Kasumi-1 (cell line): Measurements from ENCODE around the gene SYNCRIP.

ENCODE experiments used
- DNase-seq, 2 experiments: peaks; one replicate each; lab custom pipeline; 2025; lab: John Stamatoyannopoulos, UW

SYNCRIP gene

DNA sequence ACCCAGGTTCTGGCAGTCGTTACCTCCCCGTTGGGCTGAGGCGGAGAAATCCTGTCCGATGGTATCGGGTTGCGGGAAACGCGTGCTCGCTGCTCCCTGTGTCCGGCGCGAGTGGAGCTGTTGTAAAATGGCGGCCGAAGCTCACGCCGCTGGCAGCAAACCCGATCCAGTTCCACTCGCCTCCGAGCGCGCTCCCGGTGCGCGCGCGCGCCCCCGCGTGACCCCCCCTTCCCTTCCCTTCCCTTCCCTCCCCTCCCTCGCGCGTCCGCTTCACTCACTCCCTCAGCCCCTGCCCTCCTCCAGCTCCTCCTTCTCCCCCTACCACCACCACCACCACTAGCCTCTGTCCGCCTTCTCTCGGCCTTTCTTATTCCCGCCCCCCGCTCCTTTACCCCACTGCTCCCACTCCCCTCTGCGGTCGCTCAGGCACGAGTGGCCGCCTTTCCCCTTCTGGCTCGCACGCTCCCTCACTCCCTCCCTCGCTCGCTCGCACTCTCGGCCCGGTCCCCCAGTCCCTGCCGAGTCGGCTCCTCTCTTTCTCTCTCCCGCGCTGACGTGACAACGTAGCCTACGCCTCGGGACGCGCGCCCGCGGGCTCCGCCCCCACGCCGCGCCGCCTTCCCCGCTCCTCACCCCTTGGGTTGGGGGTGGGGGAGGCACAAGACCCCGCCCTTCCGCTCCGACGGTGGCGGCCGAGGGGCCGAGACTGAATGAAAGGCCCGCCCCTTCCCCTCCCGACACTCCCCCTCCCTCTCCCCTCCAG is at the start of gene SYNCRIP:
TSS of gene SYNCRIP (minus strand) at position 113 of the 763 bp plus-strand sequence. CDS start 1,447 bp downstream, outside the sequence.
- DNase-seq = peak; percentile 92 to 93

DNA sequence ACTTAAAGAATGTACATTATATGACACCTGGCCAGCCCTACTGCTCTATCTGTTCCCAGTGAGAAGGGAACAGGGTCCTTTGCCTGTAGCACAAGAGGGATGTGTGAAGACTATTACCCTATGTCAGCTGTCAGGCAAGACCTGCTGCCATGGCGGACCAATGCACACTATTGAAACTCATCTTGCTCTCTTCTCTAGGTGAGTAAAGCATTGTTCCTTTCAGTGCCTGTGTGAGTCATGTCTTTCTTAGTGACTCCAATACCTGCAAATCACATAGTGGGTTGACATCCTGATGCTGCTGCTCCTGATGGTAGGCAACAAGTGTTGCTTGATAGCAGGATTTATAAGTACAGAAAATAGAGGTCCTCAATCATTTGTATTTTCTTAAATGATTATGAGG is 48.8 kb upstream of the SYNCRIP start:
- DNase-seq = no peak

DNA sequence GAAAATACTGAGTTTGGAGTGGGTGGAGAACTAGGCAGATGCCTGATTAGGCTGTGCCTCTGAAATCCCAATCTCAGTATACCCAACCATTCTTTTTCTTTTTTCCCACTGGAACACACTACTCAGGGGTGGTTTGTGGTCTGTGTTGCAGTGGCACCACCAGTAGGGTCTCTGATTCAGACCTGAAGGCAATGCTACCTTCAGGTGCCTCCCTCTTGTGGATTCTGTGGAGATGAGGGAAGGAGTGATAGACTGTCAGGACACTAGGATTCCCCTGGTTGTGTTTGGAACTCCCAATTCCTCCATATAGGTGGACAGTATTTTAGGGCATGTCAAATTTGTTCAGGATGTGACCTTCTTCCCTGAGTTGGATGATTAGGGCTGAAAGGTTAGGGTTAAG is 47.4 kb upstream of the SYNCRIP start:
- DNase-seq = no peak

DNA sequence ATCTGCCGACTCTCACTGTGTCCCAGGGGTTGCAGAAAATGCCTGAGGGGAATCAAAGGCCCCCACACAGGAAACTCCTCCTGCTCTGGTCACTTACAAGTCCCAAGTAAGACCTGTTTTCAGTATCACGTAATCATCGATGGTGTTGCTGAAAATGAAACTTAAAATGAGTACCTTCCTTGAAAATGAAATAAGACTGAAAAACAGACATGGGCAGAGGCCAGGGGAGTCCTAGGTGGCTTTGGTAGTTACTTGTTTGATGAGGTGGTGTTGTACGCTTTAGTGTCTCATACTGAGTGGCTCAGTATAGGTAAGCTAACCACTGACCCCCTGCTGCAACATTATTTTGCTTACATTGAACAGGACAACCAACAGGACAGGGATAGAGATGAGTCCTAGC is 43.0 kb upstream of the SYNCRIP start:
- no peak for DNase-seq

DNA sequence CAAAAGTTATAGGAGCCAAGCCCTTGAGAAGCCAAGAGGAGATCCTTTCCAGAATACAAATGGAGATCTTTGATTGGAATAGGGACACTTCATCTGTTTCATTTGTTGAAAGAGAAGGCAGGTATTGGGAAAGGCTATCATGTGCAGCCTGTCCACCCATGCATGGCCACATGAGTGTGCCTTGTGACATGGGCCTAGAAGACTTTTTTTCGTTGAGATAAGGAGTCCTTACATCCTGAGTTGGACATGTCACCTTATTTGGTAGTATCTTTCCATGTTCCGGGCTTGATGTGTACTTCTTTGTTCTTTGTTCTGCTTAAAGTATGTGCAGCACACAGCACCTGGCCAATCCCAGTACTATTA is 42.1 kb upstream of the SYNCRIP start:
- no peak for DNase-seq

DNA sequence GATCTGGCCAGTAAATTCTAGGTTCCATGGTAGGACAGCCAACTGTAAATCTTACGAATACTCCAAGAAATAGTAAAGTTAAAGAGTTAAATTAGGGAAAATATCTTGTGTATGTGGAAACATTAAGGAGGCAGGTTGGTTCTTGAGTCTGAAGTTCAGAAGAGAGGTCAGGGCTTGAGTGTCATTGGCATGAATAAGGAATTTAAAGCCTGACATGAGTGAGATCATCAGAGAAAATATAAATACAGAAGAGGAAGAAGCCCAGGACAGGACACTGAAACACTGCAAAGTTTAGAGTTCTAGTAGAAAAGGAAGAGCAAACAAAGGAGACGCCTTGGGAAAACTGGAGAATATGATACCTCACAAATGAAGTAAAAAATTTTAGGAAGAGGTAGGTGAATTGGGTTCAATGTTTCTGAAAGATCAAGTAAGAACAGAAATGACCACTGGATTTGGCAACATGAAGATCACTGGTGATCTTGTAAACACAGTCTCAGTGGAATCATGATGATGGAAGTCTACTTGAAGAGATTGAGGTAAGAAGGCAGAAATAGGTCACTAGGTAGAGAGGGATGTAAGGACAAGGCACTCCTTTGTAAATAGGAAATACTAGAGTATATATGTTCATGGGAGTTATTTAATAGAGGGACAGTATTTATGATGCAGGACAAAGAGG is 41.6 kb upstream of the SYNCRIP start:
- DNase-seq = peak in 1 of 2 experiments; percentile 6

DNA sequence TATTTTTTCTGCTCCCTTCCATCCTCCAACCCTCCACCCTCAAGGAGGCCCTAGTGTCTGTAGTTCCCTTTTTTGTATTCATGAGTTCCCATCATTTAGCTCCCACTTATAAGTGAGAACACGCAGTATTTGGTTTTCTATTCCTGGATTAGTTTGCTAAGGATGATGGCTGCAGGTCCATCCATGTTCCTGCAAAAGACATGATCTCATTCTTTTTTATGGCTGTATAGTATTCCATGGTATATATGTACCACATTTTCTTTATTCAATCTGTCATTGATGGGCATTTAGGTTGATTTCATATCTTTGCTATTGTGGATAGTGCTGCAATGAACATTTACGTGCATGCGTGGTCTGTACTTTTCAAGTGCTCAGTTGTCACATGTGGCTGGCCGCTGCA is 39.2 kb upstream of the SYNCRIP start:
- peak; percentile 34 to 41 for DNase-seq

DNA sequence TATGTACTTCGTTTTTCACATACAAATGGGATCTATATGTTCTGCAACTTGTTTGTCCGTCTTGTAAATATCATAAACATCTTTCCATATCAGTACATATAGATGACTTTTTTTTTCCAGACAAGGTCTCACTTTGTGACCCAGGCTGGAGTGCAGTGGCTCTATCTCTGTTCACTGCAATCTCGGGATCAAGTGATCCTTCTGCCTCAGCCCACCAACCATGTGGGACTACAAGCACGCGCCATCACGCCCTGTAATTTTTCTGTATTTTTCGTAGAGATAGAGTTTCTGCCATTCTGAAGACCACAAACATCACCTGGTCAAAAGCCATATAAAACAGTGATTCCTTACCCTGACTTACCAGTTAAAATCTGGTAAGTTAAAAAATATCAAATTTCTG is 37.7 kb upstream of the SYNCRIP start:
- peak; percentile 51 to 57 for DNase-seq

DNA sequence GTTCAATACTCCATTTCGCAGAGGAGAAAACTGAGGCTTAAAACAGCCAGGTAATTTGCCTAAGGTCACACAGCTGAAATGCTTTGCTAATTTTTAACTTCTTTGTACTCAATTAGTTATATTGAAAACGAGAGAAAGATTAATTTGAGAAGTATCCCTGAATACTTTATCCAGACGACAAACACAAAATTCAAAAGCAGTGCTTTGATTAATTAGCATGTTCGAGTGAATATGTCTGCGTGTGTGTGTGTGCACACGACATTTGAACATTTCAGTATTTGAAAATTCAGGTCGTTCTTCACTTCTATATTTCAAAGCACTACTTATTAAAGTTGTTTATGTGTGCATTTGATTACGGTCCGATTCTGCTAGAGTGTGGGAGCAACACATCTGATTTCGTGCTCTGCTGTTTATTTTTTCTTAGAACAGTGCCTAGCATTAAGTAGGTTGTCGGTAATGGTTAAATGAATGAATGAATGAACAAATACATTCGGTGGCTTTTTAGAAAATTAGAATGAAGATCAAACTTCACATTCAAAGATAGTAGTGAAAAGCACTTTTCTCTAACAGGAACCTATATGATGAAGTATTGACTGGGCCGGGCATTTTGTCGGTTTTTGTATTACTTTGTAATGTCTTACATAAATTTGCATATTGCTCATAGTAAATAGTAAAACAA is 36.9 kb upstream of the SYNCRIP start:
- peak; percentile 39 to 51 for DNase-seq

DNA sequence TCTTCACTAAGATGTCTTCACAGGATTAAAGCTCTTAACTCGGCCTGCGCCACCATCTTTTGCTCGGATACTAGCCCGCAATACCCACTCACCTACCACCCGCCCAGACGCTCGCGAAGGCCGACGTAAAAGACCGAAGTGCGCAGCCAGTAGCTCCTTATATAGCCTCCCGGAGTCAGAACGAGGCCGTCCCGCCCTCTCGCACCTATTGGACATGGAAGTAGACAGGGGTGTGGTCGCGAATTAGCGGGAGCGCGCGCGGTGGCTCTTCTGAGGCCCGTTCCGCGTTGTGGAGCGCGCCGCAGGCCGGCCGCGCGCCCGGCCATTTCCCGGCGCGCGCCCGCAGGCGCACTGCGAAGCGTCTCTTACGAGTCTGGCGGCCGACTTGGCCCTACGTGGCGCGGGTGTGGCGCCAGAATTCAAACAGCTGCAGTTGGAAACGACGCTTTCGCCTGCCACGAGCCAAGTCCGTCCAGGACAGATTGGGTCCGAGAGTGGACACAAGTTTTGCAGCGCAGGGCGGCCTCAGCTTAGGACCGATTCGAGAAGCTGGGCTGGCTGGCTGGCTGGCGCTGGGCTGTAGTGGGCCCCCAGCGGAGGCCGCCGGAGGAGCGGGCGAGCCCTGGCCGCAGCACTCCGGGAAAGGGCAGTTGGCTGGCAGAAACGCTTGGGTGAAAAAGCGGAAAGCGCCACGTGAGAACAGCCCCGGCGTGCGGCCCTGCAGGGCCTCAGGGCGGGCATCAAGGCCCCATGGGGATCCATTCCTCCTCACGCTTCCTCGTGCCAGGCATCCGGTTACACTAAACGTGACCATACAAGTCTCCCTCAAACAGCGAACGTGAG is 36.1 kb upstream of the SYNCRIP start:
- peak; percentile 98 for DNase-seq

DNA sequence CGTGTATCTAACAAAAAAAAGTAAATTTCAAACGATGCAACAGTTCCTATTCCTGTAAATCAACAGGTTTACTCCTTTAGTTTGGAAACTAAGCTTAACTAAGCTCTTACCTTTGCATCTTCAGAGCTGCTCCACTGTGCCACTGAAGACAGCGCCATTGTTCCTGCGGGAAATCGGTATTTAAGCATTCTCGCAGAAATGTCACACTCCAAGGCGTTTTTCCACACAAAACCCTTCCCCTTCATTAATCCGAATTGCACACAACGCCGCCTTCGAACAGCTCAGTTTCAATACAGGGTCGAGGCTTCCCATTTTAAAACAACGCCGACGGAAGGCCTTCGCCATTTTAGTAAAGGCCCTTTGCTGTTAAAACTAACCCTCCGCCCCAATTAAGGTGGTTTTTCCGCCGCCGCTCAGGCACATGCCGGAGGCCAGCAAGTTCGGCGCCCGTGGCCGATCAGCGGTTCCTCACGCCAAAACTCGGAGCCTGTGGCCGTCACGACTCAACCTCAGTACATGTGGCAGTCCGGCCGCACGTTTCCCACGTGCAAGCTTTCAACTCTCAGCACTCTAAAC is 35.4 kb upstream of the SYNCRIP start:
- peak in 1 of 2 experiments; percentile 26 for DNase-seq

DNA sequence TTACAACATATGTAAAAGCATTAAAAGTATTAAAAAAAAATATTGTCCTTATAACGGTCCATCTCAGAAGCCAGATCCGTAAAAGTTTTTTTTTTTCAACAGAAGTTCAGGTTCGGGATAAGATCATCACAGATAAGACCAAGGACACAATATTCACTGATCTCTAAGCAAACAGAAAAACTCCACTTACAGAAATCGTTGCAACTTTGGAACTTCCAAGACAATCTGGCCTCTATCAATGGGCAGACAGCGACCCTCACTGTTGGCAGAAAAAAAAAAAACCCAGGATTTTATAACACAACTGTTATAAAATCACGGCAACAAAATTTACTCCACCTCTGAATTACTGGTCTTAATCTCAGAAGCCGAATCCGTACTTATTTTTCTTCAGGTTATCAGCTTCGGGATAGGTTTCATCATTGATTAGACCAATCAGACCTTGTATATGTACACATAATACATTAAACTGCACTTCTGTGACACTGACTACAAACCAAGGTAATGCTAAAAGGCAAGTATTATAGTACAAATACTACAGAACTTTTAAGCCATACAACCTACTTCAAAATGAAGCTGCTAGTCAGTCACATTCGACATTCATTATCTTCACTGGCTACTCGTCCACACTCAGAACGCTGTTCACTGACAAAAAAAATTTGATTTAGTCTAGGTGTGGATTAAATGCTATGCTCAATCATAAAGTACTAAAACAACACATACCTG is 34.7 kb upstream of the SYNCRIP start:
- peak in 1 of 2 experiments; percentile 38 for DNase-seq

DNA sequence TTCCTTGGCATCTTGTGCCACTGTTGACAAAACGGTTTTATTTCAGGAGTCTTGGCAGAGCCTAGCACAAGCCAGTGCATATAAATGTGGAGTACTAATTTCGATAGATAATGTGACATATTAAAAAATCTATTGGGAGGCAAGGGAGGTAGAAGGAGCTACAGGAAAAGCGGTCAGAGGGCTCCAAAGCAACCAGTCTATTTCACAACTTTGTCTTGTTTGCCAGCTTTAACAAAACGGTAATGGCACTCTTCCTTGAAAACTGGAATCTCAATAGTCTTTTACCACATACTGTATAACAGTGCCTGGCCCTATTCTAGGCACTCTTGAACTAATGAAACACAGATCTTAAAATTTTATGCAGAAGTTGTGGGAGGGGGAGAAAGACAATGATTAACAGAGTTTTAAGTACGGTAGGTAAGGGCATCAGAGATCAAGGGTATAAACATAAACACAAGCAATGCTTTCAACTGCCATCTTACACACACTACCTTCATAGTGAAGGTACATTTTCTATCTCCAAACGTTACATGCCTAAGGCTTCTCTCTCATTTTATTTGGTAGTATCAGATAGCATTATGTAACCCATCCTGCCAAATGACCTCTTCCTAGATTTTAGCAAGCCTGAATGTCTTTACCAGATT is 33.5 kb upstream of the SYNCRIP start:
- DNase-seq = peak in 1 of 2 experiments; percentile 11

DNA sequence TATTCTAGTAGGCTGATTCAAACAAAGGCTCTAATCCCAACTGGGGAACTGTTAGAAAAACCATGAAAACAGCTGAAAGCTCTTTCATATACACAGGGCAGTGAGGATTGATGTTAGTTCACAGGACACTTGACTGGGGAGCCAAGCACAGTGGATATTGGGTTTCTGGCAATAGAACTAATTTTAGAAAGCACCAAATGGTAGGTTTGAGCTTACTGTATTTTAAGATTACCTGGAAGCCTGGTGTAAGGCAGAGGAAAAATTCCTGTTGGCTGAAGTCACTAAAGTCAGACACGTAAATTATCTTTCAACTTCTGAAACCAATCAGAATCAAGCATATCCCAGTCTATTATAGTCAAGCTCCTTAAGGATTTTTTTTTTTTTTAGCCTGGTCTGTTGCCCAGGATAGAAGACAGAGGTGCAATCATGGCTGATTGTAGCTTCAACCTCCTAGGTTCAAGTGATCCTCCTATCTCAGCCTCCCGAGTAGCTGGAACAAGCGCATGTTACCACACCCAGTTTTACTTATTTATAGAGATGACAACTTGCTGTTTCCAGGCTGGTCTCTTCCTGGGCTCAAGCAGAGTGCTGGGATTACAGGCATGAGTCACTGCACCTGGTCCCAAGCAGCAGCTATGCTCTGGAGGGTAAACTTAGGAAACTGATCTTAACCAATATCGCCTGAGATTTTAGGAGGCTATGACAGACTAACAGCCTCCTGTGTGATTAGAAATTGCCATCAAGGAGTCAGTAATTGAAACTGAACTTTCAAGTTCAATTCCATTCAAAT is 32.5 kb upstream of the SYNCRIP start:
- peak in 1 of 2 experiments; percentile 10 for DNase-seq

DNA sequence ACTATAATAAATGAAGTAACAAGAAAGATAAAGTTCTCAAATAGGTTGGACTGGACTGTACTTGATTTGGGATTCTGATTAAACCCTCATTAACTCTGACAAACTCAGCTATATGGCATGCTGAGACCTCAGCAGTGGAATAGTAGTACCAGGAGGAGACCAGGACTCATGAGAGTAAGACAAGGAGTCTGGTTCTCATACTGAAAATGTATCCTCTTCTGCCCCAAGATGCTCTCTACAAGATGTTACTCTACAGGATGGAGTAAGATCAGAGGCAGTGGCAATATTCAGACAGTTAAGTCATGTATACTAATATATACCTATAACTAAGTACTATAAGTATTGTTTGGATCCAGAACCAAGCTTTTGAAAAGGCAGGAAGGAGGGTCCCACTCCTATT is 31.9 kb upstream of the SYNCRIP start:
- peak in 1 of 2 experiments; percentile 47 for DNase-seq

DNA sequence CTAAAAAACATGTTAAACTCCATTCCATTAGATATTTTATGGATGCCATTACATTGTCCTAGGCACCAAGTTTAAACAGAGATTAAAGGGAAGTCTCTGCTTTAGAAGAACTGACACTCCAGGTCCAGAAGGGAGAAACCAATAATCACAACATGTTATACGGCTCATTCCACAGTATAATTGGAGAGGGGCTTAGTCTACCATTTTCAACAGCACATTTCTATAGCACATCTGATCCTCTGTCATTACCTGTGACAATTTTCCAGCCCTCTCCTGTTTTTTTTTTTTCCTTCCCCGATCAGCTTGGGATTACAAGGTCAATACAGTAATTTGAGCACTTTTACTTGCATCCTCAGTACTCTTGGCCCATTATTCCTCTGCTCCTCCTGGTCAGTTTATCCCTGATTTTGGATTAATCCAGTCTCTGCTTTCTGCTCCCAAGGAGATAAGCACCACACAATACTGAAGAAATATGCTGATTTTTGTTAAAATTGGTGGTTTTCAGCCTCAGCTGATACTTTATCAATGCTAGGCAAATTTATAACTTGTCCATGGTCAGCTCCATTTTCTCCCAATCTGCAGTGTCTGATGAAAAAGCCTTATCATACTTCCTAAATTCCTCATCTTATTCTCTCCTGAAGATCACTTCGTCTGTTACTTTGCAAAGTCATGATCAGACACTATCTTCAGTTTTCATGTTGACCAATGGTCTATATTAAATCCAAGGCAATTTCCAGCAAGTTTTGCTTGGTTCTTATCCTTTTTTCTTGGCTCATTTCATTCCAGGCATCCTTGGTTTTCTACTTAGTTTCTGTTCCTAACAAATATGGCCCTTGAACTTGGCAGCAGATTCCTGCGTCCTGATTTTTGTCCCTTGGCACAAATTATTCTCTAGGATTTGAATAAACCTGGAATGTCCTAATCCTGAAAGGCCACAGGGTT is 30.8 kb upstream of the SYNCRIP start:
- peak; percentile 29 to 31 for DNase-seq

DNA sequence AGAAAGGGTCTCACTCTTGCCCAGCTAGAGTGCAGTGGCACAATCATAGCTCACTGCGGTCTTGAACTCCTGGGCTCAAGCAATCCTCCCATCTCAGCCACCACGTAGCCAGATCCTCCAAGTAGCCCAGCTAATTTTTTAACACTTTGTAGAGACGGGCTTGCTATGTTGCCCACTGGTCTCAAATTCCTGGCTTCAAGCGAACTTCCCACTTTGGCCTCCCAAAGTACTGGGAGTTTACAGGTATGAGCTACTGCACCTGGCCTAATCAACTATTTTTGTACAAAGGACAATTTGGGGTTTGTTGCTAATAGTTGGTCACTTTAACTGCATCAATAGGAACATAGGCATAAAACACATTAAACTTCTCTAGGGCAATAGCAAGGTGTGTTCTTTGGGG is 29.9 kb upstream of the SYNCRIP start:
- DNase-seq = peak in 1 of 2 experiments; percentile 14

DNA sequence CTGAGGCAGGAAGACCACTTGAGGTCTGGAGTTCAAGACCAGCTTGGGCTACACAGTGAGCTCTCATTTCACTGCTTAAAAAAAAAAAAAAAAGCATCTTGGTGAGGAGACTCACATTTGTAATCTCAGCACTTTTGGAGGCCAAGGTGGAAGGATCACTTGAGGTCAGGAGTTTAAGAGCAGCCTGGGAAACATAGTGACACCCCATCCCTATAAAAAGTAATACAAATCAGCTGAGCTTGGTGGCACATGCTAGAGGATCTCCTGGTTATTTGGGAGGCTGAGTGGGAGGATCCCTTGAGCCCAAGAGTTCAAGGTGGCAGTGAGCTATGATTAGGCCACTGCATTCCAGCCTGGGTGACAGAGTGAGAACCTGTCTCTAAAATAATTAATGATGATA is 29.4 kb upstream of the SYNCRIP start:
- DNase-seq = no peak
